ENCODE measurements around the gene PIANP.

- no peak for TF ChIP-seq CTCF (IDR thresholded peaks at IDR 0.05; ENCODE audit: insufficient read depth, low read depth, low read length)
- TF ChIP-seq EZH2 (IDR thresholded peaks at IDR 0.05; ENCODE audit: insufficient read depth, low read length), result no peak
Observed at GRCh38 chr12:6745741-6746525, 45.3 kb upstream of the PIANP start.
